Smooth muscle cell (in vitro differentiated cells): ENCODE results near the gene CYP1B1. TPM values are rescaled to one million over a fixed set of nuclear protein-coding genes. Genes with fewer than 3 reads are reported as not detected.

Experiments
- DNase-seq: peaks from one replicate; lab custom pipeline; 2025; ENCODE audit not compliant: unreplicated experiment; lab: John Stamatoyannopoulos, UW
- H2AFZ ChIP-seq: fragments of 200-600 bp; sonication (generic); 2 replicates; pipeline ENCODE4 v1.6.0; 2016; ENCODE audit warnings: antibody characterized with exemption, low read depth, mild to moderate bottlenecking
- H3F3A ChIP-seq: fragments of 200-600 bp; sonication (generic); 2 replicates; pipeline ENCODE4 v1.6.0; 2017; ENCODE audit warnings: antibody characterized with exemption, low read depth
- H3K27ac ChIP-seq: fragments of 200-600 bp; sonication (generic); 2 replicates; pipeline ENCODE4 v1.5.1; 2016; ENCODE audit warnings: low read depth, mild to moderate bottlenecking
- H3K27me3 ChIP-seq: fragments of 200-600 bp; sonication (generic); 2 replicates; pipeline ENCODE4 v1.6.1; 2016; ENCODE audit warnings: low read depth, mild to moderate bottlenecking
- H3K36me3 ChIP-seq: fragments of 200-600 bp; sonication (generic); 2 replicates; pipeline ENCODE4 v1.5.1; 2016; ENCODE audit warnings: low read depth
- H3K4me1 ChIP-seq: fragments of 200-600 bp; sonication (generic); 2 replicates; pipeline ENCODE4 v1.5.1; 2016; ENCODE audit warnings: low read depth
- H3K4me2 ChIP-seq: fragments of 200-600 bp; sonication (generic); 2 replicates; pipeline ENCODE4 v1.6.0; 2016; ENCODE audit warnings: mild to moderate bottlenecking
- H3K4me3 ChIP-seq: fragments of 200-600 bp; sonication (generic); 2 replicates; pipeline ENCODE4 v1.5.1; 2016; ENCODE audit warnings: mild to moderate bottlenecking
- H3K79me2 ChIP-seq: fragments of 200-600 bp; sonication (generic); 2 replicates; pipeline ENCODE4 v1.6.0; 2016; ENCODE audit warnings: low read depth, mild to moderate bottlenecking
- H3K9ac ChIP-seq: fragments of 200-600 bp; sonication (generic); 2 replicates; pipeline ENCODE4 v1.6.0; 2016; ENCODE audit warnings: low read depth
- H3K9me3 ChIP-seq: fragments of 200-600 bp; sonication (generic); replicated peaks from 2 replicates; pipeline ENCODE4 v1.5.1; 2016; ENCODE audit warnings: low read depth
- H4K20me1 ChIP-seq: fragments of 200-600 bp; sonication (generic); 2 replicates; pipeline ENCODE4 v1.6.0; 2016; ENCODE audit warnings: low read depth
- WGBS: methylation state at CpG from one replicate; pipeline ENCODE4 v1.1.7; 2016; ENCODE audit warnings: low lambda C conversion rate; 5-methylcytosine and 5-hydroxymethylcytosine counted together
- polyA plus RNA-seq: library from polyadenylated mRNA; unstranded; fragments of >200 nt; fragmentation: Nextera tagmentation; extraction: Ambion mirVana; gene quantifications from 2 replicates; pipeline ENCODE4 v1.2.1, GENCODE V29; 2016
- total RNA-seq: library from RNA; depleted of rRNA; stranded (reverse); fragments of >200 nt; gene quantifications from 2 replicates; pipeline ENCODE4 v1.2.3, GENCODE V29; 2014
- TF ChIP-seq, protein P1 (sequence below): fragments of 200-600 bp; sonication (generic); IDR thresholded peaks from 2 replicates; pipeline ENCODE4 v1.5.1; 2017; ENCODE audit warnings: borderline replicate concordance, mild to moderate bottlenecking, antibody characterized with exemption; ENCODE audit not compliant: insufficient read depth, poor library complexity, severe bottlenecking

The CYP1B1 gene
- total and polyA plus RNA-seq, 2 experiments from 2014 or later = 23.2 to 47.7 TPM

DNA sequence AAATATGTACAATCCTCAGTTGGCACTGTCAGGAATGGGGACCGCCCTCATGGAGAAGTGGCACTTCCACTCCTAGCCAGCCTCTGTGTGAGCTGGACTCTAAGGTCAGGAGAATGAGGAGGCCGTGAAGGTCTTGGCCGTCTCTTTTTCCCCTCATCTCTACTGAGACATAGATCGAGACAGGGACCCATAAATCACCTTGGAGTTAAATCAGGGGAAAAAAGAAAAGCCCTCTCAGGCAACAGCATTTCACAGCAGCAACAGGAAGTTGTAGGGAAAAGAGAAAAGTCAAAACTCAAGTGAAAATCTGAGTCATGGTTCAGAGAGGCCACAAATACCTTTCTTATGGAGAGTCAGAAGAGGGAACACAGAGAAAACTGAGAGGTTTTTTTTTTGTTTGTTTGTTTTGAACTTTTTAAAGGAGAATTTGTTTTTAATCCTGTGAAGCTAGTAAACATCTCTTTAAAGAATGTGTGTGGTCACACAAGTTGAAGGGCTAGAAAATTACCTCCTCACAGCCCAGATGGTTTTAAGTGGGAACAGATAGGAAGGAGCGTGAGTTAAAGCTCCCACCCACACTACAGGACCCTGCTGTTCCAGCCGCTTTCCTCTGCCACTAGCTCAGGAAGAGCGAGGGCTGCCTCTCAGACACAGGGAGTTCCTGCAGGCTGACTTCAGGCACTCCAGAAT is 30.6 kb upstream of the CYP1B1 start:
- peak overlapping the region; percentile 60 for H3K4me2 ChIP-seq
- H3K4me1 ChIP-seq = peaks cover 19% of the 10 kb centered on the region
- 10% methylated on average over 7 of the region's 7 CpGs for WGBS
- H4K20me1 ChIP-seq = no peaks in the 10 kb centered on the region
- peak overlapping the region; percentile 82 for H2AFZ ChIP-seq
- no peaks in the 10 kb centered on the region for H3K36me3 ChIP-seq
- no peaks in the 10 kb centered on the region for H3K79me2 ChIP-seq
- no peaks in the 10 kb centered on the region for H3K27me3 ChIP-seq
- TF ChIP-seq, protein P1, sequence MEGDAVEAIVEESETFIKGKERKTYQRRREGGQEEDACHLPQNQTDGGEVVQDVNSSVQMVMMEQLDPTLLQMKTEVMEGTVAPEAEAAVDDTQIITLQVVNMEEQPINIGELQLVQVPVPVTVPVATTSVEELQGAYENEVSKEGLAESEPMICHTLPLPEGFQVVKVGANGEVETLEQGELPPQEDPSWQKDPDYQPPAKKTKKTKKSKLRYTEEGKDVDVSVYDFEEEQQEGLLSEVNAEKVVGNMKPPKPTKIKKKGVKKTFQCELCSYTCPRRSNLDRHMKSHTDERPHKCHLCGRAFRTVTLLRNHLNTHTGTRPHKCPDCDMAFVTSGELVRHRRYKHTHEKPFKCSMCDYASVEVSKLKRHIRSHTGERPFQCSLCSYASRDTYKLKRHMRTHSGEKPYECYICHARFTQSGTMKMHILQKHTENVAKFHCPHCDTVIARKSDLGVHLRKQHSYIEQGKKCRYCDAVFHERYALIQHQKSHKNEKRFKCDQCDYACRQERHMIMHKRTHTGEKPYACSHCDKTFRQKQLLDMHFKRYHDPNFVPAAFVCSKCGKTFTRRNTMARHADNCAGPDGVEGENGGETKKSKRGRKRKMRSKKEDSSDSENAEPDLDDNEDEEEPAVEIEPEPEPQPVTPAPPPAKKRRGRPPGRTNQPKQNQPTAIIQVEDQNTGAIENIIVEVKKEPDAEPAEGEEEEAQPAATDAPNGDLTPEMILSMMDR = no peak
- peaks cover 15% of the 10 kb centered on the region for H3F3A ChIP-seq
- no peak for DNase-seq
- peak overlapping the region; percentile 65 for H3K9ac ChIP-seq
- peak overlapping the region; percentile 13 for H3K4me3 ChIP-seq
- H3K27ac ChIP-seq = peak overlapping the region; percentile 89
- H3K9me3 ChIP-seq = no peaks in the 10 kb centered on the region

DNA sequence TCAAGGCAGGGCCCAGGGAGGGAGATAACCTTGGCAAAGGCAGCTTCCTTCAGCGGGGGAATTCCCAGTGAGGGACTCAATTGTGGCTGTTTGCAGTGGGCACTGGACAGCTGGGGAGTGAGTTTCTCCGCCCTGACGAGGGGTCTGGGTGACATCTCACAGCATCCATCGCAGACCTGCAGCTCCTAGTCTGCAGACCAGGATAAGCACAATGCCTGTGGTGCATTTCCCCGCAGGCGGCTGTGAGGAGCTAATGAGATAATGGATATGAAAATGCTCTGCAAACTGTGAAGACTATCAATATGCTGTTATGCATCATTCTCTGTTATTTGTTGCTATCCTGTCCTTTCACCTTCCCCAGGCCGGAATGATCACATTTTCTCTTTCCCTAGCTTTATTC is 30.0 kb upstream of the CYP1B1 start:
- H3K27ac ChIP-seq = peak overlapping the region; percentile 89
- H4K20me1 ChIP-seq = no peaks in the 10 kb centered on the region
- H3K79me2 ChIP-seq = no peaks in the 10 kb centered on the region
- peaks cover 19% of the 10 kb centered on the region for H3K4me1 ChIP-seq
- no peak for DNase-seq
- peak overlapping the region; percentile 65 for H3K9ac ChIP-seq
- no peaks in the 10 kb centered on the region for H3K9me3 ChIP-seq
- H3F3A ChIP-seq = peaks cover 15% of the 10 kb centered on the region
- 37% methylated on average over 7 of the region's 7 CpGs for WGBS
- H3K4me2 ChIP-seq = peak overlapping the region; percentile 60
- TF ChIP-seq, protein P1 = no peak
- no peaks in the 10 kb centered on the region for H3K36me3 ChIP-seq
- H3K27me3 ChIP-seq = no peaks in the 10 kb centered on the region
- H2AFZ ChIP-seq = peak overlapping the region; percentile 56
- H3K4me3 ChIP-seq = no peak overlapping the region

DNA sequence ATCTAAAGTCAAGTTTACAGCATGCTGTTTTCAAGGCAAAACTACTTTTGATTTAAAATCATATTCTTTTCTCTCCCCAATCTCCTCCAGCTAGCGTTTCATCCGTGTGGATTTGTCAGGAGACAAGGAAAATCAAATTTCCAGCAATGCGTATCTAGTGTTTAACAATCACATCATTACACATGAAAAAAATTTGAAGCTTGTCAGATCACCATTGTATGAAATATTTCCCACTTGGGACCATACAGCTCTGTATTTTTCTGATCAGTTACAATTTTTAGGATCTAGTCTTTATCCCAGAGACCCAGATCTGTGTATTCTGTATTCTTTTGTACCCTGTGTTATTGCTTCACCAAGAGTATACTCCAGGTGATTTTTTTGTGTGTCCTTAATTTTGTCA is 28.6 kb upstream of the CYP1B1 start:
- H4K20me1 ChIP-seq = no peaks in the 10 kb centered on the region
- H3K4me1 ChIP-seq = peaks cover 25% of the 10 kb centered on the region
- no peaks in the 10 kb centered on the region for H3K36me3 ChIP-seq
- H3K27me3 ChIP-seq = no peaks in the 10 kb centered on the region
- no peak overlapping the region for H2AFZ ChIP-seq
- no peak for DNase-seq
- peaks cover 15% of the 10 kb centered on the region for H3F3A ChIP-seq
- H3K4me2 ChIP-seq = no peak overlapping the region
- 98% methylated on average over 3 of the region's 3 CpGs for WGBS
- H3K9me3 ChIP-seq = no peaks in the 10 kb centered on the region
- no peak overlapping the region for H3K9ac ChIP-seq
- H3K27ac ChIP-seq = no peak overlapping the region
- no peak overlapping the region for H3K4me3 ChIP-seq
- no peaks in the 10 kb centered on the region for H3K79me2 ChIP-seq
- TF ChIP-seq, protein P1 = no peak

DNA sequence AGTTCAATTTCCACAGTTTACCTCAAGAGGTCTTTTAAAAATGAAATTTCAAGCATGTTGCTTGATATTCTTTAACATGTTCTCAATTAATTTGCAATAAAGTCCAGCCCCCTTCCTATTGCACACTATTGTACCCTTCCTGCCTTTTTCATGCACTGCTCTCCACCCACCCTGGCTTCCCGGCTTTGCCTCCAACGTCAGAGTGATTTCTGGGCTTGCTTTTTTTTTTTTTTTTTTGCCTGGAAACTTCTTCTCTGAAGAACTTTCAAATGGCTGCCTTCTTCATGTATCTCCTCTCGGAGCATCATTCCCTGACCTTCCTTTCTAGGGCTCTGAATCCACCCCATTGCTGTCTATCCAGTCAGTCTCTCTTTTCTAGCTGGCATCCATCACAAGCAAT is 24.4 kb upstream of the CYP1B1 start:
- 67% methylated on average over 3 of the region's 3 CpGs for WGBS
- TF ChIP-seq, protein P1 = no peak

More for the DNA sequence above, 24.4 kb upstream of the CYP1B1 start:
- Histone ChIP-seq H3K9ac (no peak overlapping the region), H3F3A (peaks cover 8% of the 10 kb centered on the region), H3K79me2 (no peaks in the 10 kb centered on the region), H2AFZ (no peak overlapping the region), H3K4me3 (no peak overlapping the region), H4K20me1 (no peaks in the 10 kb centered on the region), H3K4me2 (no peak overlapping the region), H3K4me1 (peaks cover 42% of the 10 kb centered on the region), H3K27me3 (no peaks in the 10 kb centered on the region), H3K9me3 (no peaks in the 10 kb centered on the region), H3K27ac (no peak overlapping the region), H3K36me3 (no peaks in the 10 kb centered on the region)
- no peak for DNase-seq
